Measurements from ENCODE around the gene RTKN.

RTKN gene

DNA sequence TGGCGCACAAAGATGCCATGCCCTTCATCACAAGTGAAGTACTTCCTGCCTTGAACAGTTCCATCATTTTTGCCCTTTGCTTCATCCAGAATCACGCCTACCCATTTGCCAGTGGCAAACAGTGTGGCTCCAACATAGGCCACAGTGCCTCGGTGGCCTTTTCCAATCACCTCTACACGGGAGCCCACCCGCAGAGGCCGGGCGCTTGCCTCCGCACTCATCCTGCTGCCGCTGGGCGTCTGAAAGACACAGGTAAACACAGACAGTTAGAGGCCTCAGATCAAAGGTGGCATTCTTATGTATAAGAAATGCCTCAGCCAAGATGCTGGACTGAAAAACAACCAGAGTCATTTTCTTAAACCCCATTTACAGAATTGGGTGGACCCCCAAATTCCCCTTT, 63.7 kb downstream of the RTKN start:
- no peak for DNase-seq (ENCODE audit: low read depth)

GRCh38 chr2:74375838-74376237, 65.9 kb downstream of the RTKN start:
- no peak for DNase-seq (ENCODE audit: low read depth)

Data from GM04503 (cell line).